Nephron progenitor cell (in vitro differentiated cells): ENCODE results near the gene RHOH.
A peak's percentile ranks its signal among the peaks of the same experiment; 100 is the strongest.

Experiments used
- DNase-seq: peaks from one replicate; pipeline ENCODE4 v3.0.0; 2021
- H3K27ac Mint-ChIP-seq: 2 replicates; pipeline ENCODE4 v1.8.0; 2021; ENCODE audit warnings: mild to moderate bottlenecking, moderate library complexity, mixed read lengths
- H3K27me3 Mint-ChIP-seq: 2 replicates; pipeline ENCODE4 v1.8.0; 2021; ENCODE audit warnings: mild to moderate bottlenecking, low read depth, mixed read lengths; ENCODE audit not compliant: poor library complexity
- H3K36me3 Mint-ChIP-seq: 2 replicates; pipeline ENCODE4 v1.8.0; 2021; ENCODE audit warnings: low read depth, mixed read lengths
- H3K4me1 Mint-ChIP-seq: 2 replicates; pipeline ENCODE4 v1.8.0; 2021; ENCODE audit warnings: mixed read lengths
- H3K4me3 Mint-ChIP-seq: 2 replicates; pipeline ENCODE4 v1.8.0; 2021; ENCODE audit warnings: mild to moderate bottlenecking, moderate library complexity, mixed read lengths
- H3K9me3 Mint-ChIP-seq: 2 replicates; pipeline ENCODE4 v1.8.0; 2021; ENCODE audit warnings: mild to moderate bottlenecking, moderate library complexity, mixed read lengths
- TF ChIP-seq, protein P1 (sequence below): fragments of 200-600 bp; sonication (generic); IDR thresholded peaks from 2 replicates; pipeline ENCODE4 v1.5.0; 2021; ENCODE audit warnings: antibody characterized with exemption

The RHOH gene

DNA sequence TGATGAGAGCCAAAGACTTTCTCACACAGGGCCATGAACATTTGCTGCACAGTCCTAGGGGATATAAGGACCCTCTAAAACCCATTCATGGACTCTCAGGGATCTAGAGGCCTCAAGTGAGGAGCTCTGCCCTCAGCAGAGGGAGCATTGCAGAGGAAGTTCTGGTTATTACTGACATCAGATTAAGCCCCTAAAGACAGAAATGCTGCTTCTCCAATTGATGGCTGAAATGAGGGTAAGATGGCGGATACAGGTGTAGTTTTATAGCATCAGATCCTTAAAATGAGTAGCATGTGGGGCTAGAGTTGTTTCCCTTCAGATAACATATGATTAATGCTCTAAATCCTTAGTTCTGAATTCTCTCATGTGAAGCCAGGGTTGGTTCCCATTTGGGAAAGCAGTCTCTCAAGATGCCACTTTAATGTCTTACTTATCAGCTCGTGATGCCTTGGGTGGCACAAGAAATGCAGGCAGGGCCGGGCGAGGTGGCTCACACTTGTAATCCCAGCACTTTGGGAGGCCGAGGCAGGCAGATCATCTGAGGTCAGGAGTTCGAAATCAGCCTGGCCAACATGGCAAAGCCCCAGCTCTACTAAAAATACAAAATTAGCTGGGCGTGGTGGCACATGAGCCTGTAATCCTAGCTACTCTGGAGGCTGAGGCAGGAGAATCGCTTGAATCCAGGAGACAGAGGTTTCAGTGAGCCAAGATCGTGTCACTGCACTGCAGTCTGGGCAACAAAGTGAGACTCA lies 7.9 kb downstream of the RHOH start:
- no peak overlapping the region for H3K4me3 Mint-ChIP-seq
- TF ChIP-seq, protein P1, sequence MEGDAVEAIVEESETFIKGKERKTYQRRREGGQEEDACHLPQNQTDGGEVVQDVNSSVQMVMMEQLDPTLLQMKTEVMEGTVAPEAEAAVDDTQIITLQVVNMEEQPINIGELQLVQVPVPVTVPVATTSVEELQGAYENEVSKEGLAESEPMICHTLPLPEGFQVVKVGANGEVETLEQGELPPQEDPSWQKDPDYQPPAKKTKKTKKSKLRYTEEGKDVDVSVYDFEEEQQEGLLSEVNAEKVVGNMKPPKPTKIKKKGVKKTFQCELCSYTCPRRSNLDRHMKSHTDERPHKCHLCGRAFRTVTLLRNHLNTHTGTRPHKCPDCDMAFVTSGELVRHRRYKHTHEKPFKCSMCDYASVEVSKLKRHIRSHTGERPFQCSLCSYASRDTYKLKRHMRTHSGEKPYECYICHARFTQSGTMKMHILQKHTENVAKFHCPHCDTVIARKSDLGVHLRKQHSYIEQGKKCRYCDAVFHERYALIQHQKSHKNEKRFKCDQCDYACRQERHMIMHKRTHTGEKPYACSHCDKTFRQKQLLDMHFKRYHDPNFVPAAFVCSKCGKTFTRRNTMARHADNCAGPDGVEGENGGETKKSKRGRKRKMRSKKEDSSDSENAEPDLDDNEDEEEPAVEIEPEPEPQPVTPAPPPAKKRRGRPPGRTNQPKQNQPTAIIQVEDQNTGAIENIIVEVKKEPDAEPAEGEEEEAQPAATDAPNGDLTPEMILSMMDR = no peak
- H3K4me1 Mint-ChIP-seq = peaks cover 27% of the 10 kb centered on the region
- H3K9me3 Mint-ChIP-seq = no peaks in the 10 kb centered on the region
- DNase-seq = no peak
- peaks cover 2% of the 10 kb centered on the region for H3K27me3 Mint-ChIP-seq
- H3K27ac Mint-ChIP-seq = peak overlapping the region; percentile 79
- no peaks in the 10 kb centered on the region for H3K36me3 Mint-ChIP-seq

DNA sequence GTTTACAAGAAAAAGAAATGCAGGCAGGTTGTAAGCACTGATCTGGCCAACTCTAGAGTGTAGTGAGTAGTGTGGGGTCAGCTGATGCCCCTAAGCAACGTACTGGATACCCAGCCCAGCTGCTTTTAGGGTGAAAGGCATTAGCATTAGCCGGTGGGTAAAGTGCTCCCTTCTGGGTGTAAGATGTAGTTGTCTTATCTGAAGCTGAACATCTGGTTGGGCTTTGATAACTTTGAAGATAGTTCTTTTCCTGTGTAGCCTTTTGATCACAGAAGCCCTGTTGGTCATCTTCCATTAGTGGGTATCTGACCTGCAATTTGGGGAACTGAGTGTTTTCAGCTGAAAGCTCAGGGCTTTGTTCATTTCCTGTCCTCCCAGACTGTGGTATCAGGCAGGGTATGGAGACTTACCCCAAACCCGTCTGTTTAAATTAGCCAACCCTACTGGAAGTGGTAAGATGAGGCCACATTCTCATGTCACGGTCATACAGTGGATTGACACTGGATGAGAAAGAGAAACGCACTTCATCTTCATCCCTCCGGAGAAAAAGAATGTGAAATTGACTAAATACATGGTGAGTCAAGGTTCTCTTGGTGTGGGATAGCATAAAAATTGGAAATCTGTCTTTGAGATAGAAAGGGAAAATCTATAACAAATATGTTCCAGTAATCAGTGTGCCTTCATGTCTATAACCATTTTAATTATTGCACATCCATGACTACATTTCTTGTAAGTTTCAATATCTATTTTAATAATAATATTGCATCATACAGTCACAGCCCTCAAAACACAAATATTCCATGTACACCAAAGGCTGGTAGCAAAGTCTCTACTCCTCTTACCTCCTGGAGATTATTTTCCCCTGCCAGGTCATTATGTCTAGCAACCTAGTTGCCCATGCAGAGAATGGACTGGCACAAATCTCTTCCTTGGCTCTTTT lies 8.7 kb downstream of the RHOH start:
- Mint-ChIP-seq H3K36me3 (no peaks in the 10 kb centered on the region), H3K27ac (no peak overlapping the region), H3K27me3 (peaks cover 2% of the 10 kb centered on the region), H3K4me1 (peaks cover 20% of the 10 kb centered on the region), H3K4me3 (no peak overlapping the region), H3K9me3 (no peaks in the 10 kb centered on the region)
- TF ChIP-seq, protein P1 = no peak
- no peak for DNase-seq

DNA sequence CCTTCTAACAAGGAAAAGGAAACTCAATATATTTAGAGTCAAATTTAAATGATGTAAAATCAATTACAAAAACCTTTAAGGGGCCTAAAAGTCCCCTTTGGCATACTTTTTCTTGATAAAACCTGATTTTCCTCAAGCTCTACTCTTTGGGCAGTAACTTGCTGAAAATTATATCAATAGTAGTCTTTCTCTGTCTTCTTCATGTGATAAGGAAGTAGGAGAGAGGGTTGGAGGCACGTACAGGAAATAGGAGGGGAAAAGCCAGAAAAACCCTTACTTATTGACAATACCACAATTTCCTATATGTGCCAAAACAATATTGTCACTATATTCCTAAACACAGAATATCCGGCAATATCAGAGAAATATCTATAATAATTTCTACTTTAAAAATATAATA lies 9.6 kb downstream of the RHOH start:
- Mint-ChIP-seq H3K36me3 (no peaks in the 10 kb centered on the region), H3K27me3 (peaks cover 2% of the 10 kb centered on the region), H3K4me3 (no peak overlapping the region), H3K4me1 (peaks cover 18% of the 10 kb centered on the region), H3K27ac (no peak overlapping the region), H3K9me3 (no peaks in the 10 kb centered on the region)
- no peak for DNase-seq
- TF ChIP-seq, protein P1 = no peak

DNA sequence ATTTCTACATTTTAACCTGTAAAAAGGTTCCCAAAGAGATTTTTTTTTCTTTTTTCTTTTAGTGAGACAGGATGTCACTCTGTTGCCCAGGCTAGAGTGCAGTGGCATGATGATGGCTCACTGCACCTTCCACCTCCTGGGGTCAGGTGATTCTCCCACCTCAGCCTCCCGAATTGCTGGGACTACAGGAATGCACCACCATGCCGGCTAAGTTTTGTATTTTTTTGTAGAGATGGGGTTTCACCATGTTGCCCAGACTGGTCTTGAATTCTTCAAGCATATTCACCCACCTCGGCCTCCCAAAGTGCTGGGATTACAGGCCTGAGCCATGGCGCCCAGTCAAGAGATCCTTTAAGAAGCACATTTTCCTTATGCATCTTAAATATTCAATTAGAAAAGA lies 12.6 kb downstream of the RHOH start:
- Mint-ChIP-seq H3K27ac (no peak overlapping the region), H3K4me1 (peaks cover 8% of the 10 kb centered on the region), H3K9me3 (no peaks in the 10 kb centered on the region), H3K4me3 (no peak overlapping the region), H3K27me3 (peaks cover 2% of the 10 kb centered on the region), H3K36me3 (no peaks in the 10 kb centered on the region)
- TF ChIP-seq, protein P1 = no peak
- DNase-seq = no peak

DNA sequence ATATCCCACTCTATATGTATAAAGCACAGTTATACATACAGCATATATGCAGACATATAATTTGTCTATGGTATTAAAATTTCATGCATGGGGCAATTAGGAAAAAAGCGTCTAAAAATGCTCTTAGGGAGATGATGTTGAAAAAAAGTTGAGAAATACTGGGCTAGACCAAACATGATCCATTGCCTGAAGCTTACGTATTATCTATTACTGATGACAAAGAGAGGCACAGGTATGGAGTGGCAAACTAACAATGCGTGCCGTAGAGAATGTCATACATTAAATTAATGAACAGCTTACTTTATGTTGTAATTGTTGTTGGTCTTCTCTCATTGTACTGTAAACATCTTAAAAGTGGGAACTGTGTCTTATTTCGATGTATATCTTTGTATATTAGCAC lies 13.9 kb downstream of the RHOH start:
- peaks cover 6% of the 10 kb centered on the region for H3K36me3 Mint-ChIP-seq
- no peak for DNase-seq
- H3K27ac Mint-ChIP-seq = no peak overlapping the region
- TF ChIP-seq, protein P1 = no peak
- H3K9me3 Mint-ChIP-seq = no peaks in the 10 kb centered on the region
- no peaks in the 10 kb centered on the region for H3K27me3 Mint-ChIP-seq
- H3K4me1 Mint-ChIP-seq = peaks cover 6% of the 10 kb centered on the region
- H3K4me3 Mint-ChIP-seq = no peak overlapping the region
